ENCODE measurements around the gene FAM184A.
"Not testable (repeated sequence)": the region's sequence is repeated elsewhere in the genome, so short reads cannot be mapped to it uniquely, and the experiment has no call there.

FAM184A gene

GRCh38 chr6:119052987-119053386 lies 25.5 kb downstream of the FAM184A start:
- DNase-seq = no peak

- no peak for DNase-seq
These were observed 26.1 kb downstream of the FAM184A start for GRCh38 chr6:119052292-119052889.

GRCh38 chr6:119044255-119044654 lies 34.2 kb downstream of the FAM184A start:
- no peak for DNase-seq

- DNase-seq = no peak
These were observed 34.7 kb downstream of the FAM184A start for GRCh38 chr6:119043783-119044182.

- DNase-seq = no peak
These were observed 35.2 kb downstream of the FAM184A start for GRCh38 chr6:119043265-119043664.

- no peak for DNase-seq
These were observed 37.8 kb downstream of the FAM184A start for GRCh38 chr6:119040636-119041035.

GRCh38 chr6:119040229-119040628 lies 38.2 kb downstream of the FAM184A start:
- no peak for DNase-seq

- peak; percentile 46 for DNase-seq
These were observed 40.4 kb downstream of the FAM184A start for GRCh38 chr6:119037941-119038623.

GRCh38 chr6:119037264-119037663 lies 41.2 kb downstream of the FAM184A start:
- no peak for DNase-seq

- no peak for DNase-seq
These were observed 42.4 kb downstream of the FAM184A start for GRCh38 chr6:119036081-119036480.

- no peak for DNase-seq
These were observed 43.0 kb downstream of the FAM184A start for GRCh38 chr6:119035459-119035858.

GRCh38 chr6:119034827-119035458 lies 43.5 kb downstream of the FAM184A start:
- DNase-seq = peak; percentile 8

GRCh38 chr6:119032428-119032827 lies 46.0 kb downstream of the FAM184A start:
- no peak for DNase-seq

- no peak for DNase-seq
These were observed 47.7 kb downstream of the FAM184A start for GRCh38 chr6:119030759-119031158.

- no peak for DNase-seq
These were observed 50.4 kb downstream of the FAM184A start for GRCh38 chr6:119028091-119028490.

- DNase-seq = no peak
These were observed 51.0 kb downstream of the FAM184A start for GRCh38 chr6:119027465-119027864.

GRCh38 chr6:119026822-119027221 lies 51.6 kb downstream of the FAM184A start:
- DNase-seq = no peak

- DNase-seq = no peak
These were observed 52.7 kb downstream of the FAM184A start for GRCh38 chr6:119025793-119026192.

- no peak for DNase-seq
These were observed 54.4 kb downstream of the FAM184A start for GRCh38 chr6:119024111-119024510.

GRCh38 chr6:119022796-119023195 lies 55.7 kb downstream of the FAM184A start:
- DNase-seq = no peak

GRCh38 chr6:119020597-119021561 lies 57.6 kb downstream of the FAM184A start:
- DNase-seq = no peak

- DNase-seq = not testable (repeated sequence)
These were observed 63.3 kb downstream of the FAM184A start for GRCh38 chr6:119015165-119015564.

GRCh38 chr6:119012521-119012920 lies 65.9 kb downstream of the FAM184A start:
- no peak for DNase-seq

Data from NCI-H2171 treated with DMSO at 0.1 percent for 48 hours (cell line).